NCI-H1092 treated with DMSO at 0.1 percent for 48 hours (cell line): ENCODE measurements around the gene ZEB2.

Experiments used
- DNase-seq: peaks from one replicate; lab custom pipeline; 2025; lab: John Stamatoyannopoulos, UW

The ZEB2 gene

DNA sequence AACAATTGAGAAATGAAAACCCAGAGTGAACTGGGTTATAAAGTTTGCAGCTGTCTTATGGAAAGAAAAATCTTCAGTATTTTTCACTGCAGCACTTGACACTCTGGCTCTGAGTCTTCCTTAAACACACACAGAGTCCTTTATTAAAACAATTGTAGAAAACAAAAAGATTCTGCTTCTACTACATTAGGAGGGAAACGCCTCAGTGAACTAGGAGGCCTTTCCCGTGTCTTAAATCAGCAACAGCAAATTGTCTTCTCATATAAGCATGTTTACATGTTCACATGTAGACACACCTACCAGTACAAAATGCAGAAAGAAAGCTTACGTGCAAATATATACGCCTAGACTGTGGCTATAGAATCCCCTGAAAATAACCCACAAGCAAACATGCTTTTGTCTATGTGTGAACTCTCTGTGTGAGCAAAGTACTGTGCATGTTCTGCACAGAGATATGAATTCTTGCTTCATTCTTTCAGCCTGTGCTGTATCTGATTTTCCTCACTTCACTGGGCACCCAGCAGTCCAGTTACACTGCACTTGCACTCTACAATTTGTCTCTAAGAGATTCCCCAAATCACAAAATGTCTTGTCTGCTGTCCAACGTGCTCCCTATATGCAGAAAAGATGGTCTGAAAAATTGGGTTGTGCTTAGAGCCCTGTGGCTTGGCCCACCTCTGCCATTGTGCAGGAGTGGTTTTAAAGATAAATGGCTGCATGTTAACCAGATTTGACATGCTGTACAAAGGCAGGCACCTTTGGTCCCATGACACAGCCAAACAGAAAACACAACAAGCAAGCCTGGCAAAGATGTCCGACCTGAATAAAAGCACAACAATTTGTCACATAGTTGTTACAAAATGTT lies 24.5 kb downstream of the ZEB2 start:
- no peak for DNase-seq

DNA sequence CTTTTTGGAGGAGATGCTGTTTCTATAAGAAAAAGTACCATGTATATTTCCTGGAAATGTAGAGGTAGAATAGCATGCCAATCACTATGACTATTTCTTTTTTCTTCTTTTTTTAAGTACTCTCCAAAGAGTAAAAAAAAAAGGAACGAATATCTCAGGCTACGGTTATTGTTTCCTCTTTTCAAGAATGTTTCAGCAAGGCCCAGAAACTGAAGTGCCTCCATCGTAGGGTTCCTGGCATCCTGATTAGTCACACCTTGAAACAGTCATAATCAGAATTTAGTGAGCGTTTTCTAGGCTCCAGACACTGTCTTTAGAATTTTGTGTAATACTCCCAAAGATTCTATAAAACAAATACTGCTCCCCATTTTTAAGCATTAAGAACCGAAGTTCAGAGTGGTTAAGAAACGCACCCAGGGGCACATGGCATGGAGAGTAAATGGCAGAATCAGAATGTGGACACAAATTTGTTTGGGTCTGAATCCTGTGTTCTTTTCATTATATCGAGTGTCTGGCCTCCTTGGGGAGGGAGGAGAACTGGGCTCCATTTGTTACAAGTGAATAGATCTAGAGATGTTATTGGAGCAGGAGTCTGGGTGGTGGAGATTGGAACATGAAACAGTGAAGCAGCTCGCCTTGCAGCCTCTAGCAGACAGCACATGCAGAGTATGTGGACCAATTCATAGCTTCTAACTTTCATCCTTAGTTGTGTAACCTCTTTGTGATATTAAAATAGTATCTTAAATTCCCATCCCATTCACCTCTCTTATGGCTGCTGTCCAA lies 26.7 kb downstream of the ZEB2 start:
- no peak for DNase-seq

DNA sequence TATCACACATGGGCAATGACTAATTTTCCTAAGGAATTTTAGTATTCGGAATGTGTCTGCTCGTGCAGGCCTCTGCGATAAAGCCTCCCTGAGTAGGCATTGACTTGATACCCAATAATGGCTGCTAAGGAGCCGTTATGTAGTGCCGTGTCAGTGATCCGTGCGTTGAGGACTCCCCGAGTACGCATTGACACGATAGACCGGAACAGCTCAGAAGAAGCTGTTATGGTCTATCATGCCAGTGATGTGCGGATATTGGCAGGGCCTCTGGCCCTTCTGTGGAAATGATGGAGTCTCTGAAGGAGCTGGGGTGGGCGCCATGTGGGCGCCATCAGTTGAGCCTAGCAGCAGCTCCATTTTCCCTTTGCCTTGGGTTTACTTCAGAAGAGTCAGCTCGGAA lies 29.1 kb downstream of the ZEB2 start:
- no peak for DNase-seq

DNA sequence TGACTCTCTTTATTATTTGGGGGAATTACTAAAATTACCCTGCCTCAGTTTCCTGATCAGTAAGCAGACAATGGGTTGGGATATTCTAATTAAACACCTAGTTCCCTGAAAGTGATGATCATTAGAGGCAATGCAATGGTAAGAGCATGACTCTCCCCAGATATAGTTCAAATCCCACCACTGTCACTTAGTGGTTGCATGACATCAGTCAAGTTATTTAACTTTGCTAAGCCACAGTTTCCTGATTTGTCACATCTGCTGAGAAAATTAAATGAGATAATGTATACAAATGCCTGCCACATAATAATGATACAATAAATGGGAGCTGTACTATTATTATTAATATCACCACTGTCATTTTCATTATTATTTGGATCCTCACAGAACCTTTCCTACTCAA lies 29.9 kb downstream of the ZEB2 start:
- no peak for DNase-seq

DNA sequence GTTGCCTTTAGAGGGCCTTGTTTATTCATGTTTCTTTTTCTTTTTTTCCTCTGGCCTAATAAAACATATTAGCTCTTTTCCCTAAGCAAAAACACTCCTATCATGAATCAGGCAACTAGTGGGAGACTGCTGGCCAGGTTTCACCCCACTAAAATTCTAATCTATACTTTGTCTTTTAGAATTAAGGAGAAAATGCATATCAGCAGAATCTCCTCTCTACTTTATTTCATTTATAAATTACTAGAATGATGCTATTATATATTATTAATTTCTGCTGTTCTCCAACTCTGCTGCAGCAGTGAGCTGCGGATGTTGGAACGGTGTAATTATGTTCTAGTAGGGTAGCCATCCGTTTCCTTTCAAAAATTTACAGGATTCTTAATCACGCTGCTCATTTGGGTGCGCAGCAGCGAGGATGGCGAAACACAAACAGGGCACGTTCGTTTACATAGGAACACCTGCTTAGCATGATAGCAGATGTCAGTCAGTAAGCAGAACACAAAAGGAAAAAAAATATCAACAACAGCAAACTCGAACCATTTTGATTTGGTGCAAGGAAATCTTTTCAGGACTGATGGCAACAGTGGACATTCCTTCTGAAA lies 30.5 kb downstream of the ZEB2 start:
- DNase-seq, result no peak

DNA sequence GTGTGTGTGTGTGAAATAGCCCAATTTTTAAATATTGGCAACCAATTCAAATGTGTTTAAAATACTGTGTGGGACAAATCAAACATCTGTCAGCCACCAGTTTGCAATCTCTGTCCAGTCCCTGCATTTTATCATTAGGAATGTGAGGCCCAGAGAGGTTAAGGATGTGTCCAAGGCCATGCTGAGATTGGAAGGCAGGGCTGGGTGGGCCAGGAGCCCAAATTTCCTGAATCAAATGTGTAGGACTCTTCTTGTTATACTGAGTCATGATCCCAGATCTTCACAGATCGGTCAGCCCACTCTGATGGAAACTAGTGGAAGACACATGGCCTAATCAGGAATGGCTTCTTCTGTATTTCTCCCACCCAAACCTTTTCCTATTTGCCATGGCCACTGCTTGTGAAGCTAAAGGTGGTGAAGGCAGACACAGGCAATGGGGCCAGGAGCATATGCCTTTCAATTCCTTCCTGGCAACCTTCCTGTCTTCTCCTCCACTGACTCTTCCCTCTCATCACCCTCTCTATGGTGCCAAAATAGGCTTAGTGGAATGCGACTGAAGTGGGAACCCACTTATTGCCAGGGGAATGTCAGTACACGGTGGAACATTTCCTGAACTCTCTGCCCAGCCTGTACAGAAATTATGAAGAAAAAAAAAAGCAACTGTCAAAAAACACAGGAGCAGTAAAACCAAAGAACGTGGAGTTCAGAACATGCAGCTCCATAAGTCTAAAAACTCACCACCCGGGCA lies 35.5 kb downstream of the ZEB2 start:
- DNase-seq, result no peak

DNA sequence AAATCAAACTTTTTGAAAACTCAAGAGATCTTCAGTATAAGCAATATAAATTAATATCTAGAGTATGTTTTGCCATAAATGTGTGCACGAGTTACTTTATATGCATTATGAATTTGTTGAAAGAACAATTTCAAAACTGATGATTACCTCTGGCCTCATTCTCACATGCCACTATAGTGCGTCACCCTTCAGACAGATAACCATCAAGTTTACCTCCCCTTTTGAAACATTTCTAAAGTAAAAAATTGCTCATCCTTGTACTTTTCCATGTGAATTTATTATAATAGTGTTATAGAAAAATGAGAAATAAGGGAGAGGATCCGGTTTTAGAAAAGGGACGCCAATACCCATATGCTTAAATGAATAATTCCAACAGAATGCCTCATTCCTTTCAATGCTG lies 38.3 kb downstream of the ZEB2 start:
- no peak for DNase-seq

DNA sequence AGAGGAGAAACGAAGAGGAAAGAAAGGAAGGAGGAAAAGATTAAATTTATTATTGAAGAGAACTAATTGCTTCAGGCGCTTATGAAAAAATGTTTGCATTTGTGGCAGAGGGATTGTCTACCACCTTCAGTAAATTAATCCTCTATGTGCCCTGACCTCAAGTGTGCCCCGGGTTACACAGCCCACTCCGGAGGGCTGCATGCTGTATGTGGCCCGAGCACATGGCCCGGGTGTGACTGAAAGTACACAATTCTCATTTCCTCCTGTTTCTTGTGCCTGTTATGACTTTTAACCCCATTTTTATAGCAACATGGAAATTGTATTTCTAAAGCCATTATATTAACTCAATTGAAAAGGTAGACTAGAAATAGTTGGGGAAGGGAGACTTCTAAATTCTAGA lies 38.8 kb downstream of the ZEB2 start:
- DNase-seq, result no peak

DNA sequence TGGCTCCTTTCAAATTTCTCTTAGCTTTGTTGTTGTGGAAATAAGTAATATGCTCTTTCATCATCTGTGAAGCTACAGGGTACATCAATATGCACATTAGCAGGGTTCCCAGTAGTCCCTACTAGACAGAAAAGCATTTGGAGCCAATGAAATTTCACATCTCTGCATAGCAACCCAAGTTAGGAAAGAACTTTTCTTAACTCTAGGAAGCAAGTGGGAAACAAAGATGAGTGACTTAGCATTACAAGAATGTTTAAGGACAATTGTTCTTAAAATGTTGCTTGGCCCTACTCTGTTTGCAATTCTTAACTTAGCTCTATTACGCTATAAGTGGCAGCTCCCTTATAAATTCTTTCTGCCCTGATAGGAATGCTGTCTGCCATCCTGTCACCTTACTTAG lies 39.6 kb downstream of the ZEB2 start:
- no peak for DNase-seq

DNA sequence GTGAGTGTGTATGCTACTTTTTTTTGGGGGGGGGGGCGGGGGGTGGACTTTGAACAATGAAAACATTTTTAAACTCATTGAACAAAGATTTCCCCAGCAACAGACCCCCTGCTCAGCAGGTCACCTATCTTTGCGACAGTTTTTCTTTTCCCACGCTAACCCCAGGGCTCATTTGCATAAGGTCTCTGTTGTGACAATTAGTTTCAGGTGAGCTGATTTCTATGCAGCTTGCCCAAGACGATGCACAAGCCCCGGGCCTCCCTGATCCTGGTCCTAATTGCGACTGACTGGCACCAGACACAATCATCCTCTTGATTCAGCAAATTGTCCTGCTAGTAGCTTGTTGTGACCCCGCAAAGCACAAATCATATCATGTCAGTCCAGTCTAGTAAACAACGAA lies 40.3 kb downstream of the ZEB2 start:
- no peak for DNase-seq

DNA sequence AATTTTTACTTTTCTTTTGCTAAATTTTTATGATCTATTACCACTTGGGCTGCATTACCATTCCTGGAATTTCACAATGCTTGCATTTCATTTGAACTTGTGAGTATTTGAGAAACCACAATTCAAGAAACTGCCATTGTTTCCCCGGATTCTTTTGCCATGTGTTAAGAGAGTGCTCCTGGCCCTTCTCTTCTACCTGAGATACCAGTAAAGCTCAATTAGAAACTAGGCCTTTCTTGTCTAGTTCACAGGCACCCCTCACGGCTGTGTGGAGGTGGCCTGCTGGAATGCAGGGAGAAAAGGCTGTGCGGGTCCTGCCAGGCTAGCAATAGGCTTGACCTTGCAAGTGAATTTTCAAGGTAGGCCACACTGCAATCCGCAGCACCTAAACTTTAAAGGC lies 40.8 kb downstream of the ZEB2 start:
- DNase-seq, result no peak

DNA sequence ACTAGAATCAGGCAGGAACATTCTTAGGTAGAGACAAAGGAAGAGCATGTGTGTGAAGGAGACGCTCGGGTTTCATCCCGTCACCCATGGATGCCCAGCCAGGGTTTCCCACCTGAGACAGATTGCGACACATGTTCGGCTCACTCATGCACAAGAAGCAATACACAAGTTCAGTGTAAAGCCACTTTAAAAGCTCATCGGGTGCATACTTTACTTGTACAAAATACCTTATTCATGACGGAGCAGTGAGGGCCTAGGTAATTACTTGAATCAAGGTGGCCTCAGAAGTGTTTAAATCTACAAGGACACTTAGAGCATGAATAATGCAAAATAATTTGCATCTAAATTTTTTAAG lies 42.0 kb downstream of the ZEB2 start:
- no peak for DNase-seq

DNA sequence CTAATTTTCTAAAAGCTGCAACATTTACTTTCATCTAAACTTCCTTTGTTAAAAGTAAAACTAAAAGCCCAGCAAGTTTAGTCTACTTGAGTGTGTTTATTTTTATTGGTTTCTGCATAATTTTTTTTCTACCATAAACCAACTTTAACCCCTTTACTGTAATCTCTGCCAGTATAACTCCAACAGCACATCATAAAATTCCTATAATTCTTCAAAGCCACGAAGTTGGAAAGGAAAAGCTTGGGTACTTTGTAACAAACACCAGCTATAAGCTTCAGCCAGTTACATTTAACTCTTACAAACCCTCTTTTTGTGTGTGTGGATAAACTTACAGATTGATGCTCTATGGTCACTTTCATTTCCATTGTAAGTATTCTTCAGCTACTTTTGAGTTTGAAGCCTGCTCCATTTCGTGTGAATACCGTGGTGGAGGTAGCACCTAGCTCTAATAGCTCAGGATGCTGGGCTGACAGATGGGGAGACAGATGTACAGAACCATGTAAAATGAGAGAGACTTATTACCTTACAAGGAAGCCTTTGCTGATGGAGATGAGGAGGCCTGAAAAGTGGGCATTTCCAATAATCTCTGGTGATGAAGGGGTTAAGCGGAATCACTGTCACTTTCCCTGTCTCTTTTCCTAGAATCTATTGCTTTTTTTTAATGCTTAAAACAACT lies 42.5 kb downstream of the ZEB2 start:
- DNase-seq, result no peak

DNA sequence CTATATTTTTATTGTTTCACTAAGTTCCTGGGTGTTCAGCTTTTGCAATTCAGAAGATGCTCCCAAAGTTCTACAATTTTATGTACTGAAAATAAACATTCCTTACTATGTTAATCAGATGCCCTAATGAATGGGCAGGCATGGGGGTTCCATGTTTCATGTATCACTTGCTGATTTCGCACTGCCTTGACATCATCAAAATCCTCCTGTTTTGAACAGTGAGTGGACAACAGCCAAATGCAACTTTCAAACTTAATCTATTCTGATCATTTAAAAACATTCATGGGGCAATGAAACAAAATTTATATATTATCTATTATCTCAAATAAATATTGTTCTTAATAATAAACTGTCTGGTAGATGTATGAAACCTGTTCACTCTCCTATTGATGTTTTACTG lies 43.2 kb downstream of the ZEB2 start:
- DNase-seq, result no peak

DNA sequence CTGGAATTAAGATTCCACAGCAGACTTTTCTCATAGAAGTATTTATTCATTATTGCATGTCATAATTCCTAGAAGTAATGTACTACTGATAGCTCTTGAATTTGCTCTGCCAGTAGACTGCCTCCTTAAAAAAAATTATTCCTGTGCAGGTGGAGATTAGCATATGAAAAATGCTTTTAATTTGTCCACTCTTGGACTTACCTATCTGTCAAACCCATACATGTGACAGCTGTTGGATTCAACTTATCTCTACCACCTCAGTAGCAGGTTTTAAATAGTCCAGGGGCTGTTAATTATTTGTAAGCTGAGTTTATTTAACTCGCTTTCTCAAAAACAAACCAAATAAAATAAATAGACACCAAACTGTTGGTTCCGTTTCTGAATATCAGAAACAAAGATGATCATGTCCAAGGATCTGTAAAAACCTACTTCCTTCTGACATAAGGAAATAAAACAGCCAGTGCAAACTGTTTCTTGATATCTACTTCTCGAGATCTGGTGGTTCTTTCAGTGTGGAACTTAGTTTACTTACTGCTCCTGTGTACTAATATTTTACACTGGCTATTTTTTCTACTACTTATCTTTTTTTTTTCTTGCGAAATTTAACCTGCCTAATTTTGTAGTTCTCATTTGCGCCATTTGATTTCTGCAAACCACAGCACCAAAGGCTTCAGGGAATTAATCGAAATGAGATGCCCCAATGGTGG lies 44.2 kb downstream of the ZEB2 start:
- DNase-seq, result no peak

DNA sequence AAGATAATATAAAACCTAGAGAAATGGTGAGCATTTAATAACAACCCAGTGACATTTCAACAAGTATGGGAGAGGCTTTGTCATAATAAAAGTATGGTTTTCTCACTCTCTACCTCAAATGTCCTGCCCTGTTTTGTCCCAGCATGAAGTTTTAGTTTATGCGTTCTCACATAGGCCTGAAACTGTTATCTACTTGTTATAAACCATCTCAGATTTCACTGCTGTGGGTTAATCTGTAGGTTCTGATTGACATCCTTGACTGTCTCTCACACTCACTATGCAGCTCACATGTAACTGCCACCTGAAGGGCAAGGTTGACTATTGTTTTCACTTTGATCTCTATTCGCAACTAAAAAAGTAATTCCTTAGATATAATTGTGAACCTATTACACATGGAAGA lies 44.9 kb downstream of the ZEB2 start:
- no peak for DNase-seq

DNA sequence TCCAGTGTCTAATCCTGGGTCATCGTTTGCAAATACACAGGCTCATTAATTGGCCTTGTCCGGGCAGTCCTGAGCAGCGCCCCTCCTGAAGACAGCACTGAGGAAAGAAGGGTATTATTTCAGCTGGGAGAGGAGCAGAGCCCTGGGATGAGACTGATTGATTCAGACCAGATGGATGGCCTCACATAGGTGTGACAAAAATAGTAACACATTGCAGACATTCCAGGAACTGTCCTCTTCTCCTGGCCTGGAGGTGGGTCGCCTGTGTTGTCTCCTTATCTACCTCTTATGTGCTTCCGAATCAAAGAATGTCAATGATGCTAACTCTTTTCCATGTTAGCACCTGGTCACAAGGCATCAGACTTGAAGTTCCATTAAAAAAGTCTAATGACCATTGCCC lies 45.9 kb downstream of the ZEB2 start:
- DNase-seq, result no peak

DNA sequence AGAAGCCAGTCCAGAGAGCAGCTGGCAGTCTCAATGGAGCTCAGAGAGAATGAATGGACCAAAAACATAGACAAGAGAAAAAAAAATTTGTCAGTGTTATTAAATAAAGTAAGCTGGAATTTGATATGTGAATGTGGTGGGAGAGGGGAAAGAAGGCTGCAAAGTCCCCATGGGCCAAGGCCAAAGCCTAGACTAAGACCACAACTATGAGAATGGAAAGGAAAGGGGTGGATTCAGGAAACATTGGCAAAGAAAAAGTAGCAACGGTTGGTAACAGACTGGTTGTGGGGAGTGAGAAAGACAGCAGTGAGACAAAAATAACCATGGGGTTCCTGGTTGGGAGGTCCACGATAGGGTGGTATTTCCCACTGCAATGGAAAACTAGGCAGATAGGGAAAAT lies 47.0 kb downstream of the ZEB2 start:
- no peak for DNase-seq

DNA sequence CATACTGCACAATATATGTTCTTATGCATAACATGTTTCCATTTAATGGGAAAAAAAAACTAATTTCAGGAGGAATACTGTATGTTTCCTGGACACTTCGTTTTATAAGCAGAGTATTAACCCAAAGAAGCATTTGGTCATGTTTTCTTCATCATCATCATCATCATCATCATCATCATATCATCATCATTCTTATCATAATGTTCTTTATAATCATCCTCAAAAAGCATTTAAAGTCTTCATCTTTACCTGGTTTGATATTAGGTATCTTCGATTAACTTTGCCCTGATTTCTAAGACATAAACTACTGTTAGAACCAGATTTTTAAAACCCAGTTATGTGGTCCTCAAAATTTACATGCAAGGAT lies 47.9 kb downstream of the ZEB2 start:
- DNase-seq, result no peak

DNA sequence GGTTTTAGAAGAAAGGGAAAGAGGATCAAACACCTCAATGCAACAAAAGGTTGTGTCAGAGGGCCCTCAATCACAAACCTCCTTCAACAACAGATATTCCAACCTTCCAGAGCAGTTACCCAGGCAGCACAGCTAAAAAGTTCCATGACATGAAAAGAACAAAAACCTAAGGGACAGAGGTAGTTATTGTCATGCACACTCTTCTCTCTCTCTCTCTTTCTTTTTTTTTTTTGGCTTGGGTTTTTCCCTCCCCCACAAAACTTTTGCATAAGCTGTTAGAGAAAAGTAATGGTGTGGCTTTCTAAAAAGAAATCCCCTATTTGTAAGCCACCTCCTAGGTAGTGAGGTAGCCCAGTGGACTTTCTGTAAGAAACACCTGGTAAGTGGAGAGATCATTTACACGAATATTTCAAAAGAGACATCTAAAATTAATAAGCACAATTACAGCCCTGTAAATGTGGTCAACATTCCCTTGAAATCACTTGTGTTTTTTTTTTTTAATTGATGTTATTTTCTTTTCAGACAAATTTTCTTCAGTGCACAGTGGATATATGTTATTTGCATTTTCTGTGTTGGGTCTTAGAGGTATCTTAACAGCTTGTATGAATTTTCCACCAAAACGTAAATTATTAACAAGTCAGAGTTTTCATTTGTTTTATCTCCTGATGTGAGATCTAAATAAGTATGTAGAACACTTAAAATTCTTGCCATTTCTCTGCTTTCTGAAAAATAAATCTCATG lies 48.4 kb downstream of the ZEB2 start:
- no peak for DNase-seq

DNA sequence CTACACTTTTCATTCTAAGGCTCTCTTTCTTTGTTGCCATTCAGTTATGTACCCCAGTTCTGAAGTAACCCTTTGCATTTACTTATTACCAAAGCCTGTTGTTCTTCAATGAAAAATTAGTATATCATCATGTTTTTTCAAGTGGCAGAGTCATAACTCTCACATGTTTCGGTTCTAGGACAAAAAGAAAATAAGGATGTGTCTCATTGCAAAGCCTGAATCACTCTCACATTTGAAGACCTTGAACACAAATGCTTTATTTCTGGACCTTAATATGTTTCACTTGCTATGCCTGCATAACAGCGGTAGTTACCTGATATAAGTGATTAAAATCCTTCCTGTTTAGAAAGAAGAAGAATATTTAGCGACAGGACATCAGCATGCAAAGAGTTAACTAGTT lies 49.1 kb downstream of the ZEB2 start:
- DNase-seq, result no peak
